GM20431 (cell line): ENCODE measurements around the gene NKD2.
"Not testable (repeated sequence)": the region's sequence is repeated elsewhere in the genome, so short reads cannot be mapped to it uniquely, and the experiment has no call there.

Experiments used
- in situ Hi-C: fragments of 300-500 bp; cut with MseI, MboI; formaldehyde crosslinking; loops from one replicate; pipeline ENCODE4 v1.15.0; 2020; ENCODE audit warnings: low sequenced_read_pairs; ENCODE audit not compliant: unreplicated experiment

NKD2 gene

DNA sequence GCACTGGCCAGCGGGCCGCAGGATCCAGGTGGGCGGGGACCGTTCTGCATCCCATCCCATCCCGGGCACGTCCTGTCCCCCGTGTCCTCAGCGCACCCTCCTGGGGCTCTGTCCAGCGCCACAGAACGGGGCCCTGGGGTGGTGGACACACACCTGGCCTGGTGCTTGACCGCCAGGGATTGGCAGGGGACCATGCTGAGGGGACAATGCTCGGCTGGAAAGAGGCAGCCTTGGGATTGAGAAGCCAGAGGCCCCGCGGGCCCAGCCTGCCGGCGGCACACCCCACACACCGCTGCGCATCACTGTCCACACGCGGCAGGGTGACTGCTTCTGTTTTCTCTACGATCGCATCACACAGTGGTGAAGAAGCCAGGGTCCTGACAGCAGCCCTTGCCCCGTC is 70.2 kb downstream of the NKD2 start:
- in situ Hi-C loops = no loop called here

DNA sequence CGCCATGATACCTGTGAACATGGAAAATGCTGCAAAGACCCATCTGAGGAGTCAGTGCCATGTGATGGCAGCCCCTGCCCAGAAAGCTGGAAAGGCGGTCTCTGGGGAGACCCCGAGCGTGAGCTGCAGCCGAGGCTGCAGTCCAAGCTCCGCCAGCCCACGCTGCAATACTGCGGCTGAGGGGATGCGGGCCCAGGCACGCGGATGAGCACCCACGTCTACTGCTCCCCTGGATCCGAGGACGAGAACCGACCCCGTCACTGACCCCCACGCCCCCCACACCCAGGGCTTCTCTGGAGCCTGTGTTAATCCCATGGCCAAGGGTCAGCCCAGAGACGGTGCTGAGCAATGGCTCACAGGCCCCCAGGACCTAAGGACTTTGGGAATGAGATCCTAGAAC is 70.9 kb downstream of the NKD2 start:
- in situ Hi-C loops = no loop called here

DNA sequence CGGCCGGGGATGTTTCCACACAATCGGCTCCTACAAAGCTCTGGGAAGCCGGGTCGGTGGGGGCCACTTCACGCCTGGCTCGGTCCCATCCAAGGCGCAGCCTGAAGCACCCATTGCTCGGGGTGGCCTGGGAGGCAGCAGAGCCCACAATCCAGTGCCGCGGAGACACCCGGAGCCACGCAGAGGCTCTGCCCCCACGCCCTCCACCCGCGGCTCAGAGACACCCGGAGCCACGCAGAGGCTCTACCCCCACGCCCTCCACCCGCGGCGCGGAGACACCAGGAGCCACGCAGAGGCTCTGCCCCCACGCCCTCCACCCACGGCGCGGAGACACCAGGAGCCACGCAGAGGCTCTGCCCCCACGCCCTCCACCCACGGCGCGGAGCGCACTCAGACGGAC is 71.4 kb downstream of the NKD2 start:
- in situ Hi-C loops = no loop called here

DNA sequence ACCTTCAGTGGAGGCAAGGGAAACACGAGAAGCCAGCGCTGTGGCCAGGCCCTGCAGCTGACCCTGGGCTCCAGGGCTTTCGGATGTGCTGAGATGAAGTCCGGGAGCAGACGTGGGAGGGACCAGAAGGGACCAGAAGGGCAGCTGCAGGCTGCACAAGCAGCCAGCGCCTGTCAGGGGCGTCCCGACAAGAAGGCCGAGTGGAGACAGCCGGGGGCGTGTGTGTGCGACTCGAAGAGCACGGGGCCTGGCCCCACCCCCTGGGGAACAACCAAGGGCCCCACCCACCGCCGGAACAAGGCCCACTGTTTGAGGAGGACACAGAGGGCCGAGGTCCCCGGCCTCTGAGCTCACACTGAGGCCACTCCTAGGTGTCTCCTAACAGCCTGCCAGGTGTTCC is 71.8 kb downstream of the NKD2 start:
- in situ Hi-C loops = no loop called here

DNA sequence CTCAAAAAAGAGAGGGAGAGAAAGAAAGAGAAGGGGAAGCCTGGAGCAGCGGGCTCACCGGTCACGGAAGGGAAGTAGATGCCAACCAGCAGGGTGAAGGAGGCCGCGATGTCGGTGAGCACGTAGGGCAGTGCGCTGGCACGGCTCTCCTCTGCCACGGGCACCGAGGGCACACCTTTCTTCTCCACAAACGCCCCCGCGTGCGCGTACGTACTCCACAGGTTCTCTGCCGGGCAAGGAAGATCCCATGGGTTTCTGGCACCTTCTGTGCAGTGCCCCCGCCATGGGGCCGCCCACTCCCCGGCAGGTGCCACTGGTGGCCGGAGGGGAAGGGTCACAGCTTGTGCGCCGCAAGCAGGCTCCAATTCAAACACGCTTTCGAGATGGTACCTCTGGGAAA is 72.9 kb downstream of the NKD2 start:
- in situ Hi-C loops = no loop called here

DNA sequence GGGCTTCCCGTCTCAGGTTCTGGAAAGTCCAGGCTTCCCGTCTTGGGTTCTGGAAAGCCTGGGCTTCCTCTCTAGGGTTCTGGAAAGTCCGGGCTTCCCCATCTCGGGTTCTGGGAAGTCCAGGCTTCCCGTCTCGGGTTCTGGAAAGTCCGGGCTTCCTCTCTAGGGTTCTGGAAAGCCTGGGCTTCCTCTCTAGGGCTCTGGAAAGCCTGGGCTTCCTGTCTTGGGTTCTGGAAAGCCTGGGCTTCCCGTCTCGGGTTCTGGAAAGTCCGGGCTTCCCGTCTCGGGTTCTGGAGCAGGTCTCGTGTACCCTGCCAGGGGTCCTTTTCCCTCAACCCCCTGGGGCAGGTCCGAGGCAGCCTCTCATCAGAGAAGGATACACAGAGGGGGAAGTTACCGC is 74.4 kb downstream of the NKD2 start:
- in situ Hi-C loops = not testable (repeated sequence)

DNA sequence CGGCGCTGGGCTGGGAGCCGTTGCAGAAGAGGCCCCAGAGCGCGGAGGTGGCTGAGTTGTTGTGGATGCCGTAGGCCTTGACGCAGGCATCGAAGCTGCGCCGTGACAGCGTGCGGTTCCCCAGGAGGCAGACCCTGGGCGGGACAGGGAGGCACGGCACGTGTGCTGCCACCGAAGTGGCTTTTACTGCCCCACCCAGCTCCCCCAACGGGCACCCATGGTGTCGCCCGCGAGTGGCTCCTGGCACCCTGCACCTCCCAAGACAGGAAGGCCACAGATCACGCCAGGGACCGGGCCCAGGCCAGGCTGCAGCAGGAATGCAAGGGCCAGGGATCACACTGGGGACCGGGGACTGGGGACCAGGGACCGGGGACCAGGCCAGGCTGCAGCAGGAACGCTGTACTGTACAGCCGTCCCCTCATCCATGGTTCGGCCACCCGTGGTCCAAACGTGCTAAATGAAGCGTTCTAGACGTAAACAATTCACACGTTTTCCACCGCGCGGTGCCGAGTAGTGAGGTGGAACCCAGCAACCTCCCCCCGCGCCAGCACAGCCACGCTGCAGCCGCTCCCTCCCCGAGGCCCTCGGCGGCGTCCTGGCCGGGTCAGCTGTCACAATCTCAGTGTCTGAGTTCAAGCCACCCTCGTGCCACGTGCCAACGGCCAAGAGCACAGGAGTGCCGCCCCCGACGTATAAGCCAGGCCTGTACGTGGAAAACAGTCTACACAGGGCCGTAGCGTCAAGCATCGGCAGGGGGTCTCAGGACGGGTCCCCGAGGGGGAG is 75.4 kb downstream of the NKD2 start:
- in situ Hi-C loops = no loop called here

DNA sequence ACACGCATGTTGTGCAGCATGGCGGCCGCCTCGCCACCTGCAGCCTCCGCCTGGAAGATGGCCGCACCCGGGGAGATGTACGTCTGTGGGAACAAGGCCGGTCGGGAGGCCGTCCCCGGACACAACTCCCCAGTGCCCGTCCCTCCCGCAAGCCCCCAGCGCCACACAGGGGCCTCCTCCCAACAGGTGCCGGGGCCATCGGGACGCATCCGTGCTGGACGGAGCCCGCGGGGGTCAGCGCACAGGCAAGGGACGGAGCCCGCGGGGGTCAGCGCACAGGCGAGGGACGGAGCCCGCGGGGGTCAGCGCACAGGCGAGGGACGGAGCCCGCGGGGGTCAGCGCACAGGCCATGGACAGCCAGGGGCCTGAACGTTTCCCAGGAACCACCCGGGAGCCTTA is 76.8 kb downstream of the NKD2 start:
- in situ Hi-C loops = no loop called here

DNA sequence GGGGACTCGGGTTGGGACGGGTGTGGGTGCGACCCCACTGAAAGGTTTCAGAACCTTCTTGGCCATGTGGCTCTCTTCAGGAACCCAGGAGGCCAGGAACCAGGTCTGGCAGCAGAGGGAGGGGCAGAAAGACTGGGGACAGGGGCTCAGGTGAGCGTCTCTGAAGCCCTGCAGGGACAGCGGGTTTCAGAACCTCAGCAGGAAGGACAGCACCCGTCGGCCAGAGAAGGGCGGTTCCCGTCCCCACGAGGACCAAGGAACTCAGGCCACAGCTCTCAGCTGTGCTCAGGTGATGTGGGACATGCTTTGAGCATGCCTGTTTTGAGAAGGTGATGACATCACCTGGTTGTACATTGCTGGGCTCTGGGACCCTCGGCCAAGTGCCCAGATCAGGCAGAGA is 77.5 kb downstream of the NKD2 start:
- in situ Hi-C loops = no loop called here

DNA sequence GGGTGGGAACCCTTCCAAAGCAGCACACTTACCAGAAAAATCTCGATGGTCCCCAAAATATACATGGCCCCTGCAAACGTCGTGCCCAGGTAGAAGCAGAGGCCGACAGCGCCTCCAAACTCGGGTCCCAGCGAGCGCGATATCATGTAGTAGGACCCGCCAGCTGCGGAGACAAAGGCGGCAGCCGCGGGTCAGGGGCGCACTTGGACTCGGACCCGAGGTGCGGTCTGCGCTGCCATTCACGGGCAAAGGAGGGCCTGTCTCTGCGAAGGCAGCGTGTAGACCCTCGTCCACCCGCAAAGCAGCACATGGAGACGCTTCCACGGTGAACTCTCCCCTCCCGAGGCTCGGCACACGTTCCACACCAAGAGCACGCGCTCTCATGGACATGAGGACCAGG is 78.3 kb downstream of the NKD2 start:
- in situ Hi-C loops = no loop called here

DNA sequence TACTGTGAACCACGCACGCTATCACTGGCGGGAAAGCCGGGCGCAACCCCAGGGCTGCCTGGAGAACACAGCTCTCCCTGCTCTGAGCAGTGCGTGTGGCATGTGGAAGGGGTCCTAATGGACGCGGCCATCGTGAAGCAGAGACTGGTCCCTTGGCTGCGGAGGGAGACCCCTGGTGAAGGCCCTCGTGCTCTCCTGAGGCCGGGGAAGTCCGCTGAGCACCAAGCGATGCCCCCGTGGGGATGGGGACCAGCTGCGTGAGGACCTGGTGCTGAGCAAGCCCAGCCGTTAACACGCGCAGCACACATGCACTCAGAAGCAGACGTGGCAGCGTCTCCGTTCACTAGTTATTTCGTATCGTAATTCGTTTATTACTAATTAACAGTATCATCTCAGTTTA is 78.8 kb downstream of the NKD2 start:
- in situ Hi-C loops = no loop called here

DNA sequence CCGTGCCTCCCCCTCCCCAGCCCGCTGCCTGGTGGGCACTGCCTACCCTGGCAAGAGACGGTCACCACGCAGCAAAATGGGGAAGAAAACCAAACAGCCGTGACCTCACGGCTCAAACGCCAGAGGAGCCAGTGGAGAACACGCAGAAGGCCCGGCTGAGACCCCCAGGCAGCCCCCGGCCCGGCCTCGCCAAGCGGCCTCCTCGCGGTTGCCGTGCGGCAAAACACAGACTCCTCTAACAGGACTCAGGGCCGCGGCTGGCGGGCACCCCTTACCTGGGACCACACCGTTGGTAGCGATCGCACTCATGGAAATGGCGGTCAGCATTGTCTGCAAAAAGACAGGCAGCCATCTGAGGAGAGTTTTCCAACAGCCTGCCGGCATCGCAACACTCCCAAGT is 79.4 kb downstream of the NKD2 start:
- in situ Hi-C loops = no loop called here
